IPS-11a (cell line): ENCODE data around the gene DUSP16.

Experiments
- H3K4me3 ChIP-seq: one replicate; pipeline ENCODE4 v1.5.1; 2013; ENCODE audit warnings: low read depth, low read length, control low read depth

DUSP16 gene

DNA sequence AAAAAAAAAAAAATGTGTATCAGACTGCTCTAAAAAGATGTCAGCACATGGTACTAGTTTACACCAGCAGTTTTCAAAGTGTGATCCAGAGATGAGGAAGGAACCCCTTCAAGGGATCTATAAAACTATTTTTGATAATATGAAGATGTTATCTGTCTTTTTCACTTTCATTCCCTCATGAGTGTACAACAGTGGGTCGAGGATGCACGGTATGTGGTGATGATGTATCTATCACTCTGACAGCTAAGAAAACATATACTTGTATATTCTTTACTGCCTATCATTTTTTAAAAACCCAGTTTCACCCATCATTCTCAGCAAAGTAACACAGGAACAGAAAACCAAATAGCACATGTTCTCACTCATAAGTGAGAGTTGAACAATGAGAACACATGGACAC is 12.4 kb downstream of the DUSP16 start:
- H3K4me3 ChIP-seq = no peak overlapping the region

DNA sequence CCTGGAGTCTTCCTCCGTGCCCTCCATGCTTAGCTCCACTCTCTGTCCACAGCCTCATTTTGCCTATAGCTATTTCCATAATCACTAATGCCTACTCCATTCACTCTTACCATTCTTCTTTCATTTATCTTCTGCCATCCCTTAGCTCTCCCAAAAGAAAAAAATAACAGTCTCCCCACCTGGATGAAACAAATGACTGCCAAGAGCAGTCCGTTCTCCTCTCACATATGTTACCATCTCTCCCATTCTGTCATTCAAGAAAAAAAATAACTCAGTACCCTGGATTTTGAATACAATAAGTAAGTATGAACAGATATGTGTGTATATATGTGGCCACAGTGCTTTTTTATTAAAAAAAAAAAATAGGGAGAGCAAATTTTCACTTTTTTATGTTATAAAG is 13.2 kb downstream of the DUSP16 start:
- no peak overlapping the region for H3K4me3 ChIP-seq

DNA sequence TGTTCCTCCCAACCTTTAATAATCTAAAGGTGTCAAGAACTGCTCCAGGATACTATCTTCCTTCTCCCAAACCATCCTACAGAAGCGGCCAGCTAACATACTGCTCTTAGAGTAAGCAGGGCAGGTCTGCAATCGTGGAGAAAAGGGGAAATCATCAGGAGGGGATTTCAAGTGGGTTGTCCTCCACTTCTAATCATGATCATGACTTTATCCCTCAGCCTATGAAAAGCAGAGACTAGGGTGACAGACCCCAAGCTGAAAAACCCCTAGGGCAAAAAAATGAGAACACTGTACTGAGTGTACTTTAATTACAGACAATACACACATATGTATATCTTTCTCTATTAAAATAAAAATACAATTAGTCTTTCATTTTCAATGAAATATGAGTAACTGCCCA is 13.9 kb downstream of the DUSP16 start:
- H3K4me3 ChIP-seq = no peak overlapping the region

DNA sequence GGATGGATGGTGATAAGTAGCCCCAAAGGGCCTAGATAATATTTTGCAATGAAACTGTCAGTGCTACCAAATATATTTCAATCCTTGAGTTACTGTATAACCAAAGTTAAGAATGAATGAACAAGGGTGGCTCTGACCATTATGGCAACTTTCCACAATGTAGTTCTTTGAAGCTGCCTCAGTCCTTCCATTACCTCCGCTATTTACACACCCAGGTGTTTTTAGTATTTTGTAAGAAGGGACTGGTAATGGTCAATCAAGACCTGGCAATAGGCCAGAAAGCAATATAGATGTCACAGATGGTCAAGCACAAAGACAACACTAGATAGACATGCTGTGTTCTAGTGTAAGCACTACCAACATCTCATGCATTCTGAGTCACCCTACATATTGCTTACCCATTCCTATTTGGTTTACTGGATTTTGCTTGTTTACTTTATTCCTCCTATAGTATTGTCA is 16.3 kb downstream of the DUSP16 start:
- no peak overlapping the region for H3K4me3 ChIP-seq

DNA sequence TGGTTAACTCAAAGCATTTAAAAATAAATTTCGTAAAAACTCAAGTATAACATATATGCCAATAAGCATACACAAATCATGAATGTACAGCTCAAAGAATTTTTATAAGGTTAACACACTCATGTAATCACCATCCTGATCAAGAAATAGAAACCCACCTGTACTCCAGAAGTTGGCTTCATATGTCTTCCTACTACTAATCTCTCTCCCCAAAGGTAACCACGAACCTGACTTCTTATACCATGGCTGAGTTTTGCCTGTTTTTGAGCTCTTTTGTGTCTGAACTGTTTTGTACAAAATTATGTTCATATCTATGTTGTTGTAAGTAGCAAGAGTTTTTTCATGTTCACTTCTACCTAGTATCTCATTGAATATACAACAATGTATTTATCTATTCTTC is 18.7 kb downstream of the DUSP16 start:
- H3K4me3 ChIP-seq = no peak overlapping the region

DNA sequence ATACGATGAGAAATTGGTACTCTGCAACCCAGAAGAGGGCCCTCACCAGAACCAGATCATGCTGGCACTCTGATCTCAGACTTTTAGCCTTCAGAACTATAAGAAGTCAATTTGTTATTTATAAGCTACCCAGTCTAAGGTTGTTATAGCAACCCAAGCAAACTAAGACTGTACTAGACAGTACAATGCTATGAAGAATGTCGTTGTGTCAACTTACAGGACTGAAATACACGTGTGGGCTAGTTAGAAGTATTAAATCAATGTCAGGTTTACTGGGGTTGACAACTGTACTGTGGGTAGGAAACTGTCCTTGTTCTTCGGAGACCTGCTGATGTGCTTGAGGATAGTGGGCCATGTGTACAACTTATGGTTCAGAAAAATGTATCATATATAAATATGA is 19.7 kb downstream of the DUSP16 start:
- H3K4me3 ChIP-seq = no peak overlapping the region

DNA sequence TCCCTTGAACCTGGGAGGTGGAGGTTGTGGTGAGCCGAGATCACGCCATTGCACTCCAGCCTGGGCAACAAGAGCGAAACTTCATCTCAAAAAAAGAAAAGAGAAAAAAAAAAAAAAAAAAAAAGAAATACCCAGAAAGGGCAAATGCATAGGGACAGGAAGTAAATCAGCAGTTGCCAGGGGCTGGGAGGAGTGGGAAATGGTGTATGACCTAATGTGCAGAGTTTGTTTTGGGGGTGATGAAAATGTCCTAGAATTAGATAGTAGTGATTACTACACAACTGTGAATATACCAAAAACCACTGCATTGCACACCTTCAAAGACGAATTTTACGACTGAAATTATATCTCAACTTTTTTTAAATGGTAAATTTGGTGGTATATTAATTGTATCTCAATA is 20.4 kb downstream of the DUSP16 start:
- no peak overlapping the region for H3K4me3 ChIP-seq

DNA sequence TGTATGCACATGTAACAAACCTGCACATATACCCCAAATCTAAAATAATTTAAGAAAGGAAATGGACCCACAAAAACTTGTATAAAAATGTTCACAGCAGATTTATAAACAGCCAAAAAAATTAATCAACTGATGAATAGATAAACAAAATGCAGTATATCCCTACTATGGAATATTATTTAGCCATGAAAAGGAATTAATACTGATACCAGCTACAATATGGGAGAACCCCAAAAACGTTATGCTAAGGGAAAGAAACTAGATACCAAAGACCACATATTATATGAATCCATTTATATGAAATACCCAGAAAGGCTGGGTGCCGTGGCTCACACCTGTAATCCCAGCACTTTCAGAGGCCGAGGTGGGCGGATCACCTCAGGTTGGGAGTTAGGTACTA is 20.9 kb downstream of the DUSP16 start:
- no peak overlapping the region for H3K4me3 ChIP-seq

DNA sequence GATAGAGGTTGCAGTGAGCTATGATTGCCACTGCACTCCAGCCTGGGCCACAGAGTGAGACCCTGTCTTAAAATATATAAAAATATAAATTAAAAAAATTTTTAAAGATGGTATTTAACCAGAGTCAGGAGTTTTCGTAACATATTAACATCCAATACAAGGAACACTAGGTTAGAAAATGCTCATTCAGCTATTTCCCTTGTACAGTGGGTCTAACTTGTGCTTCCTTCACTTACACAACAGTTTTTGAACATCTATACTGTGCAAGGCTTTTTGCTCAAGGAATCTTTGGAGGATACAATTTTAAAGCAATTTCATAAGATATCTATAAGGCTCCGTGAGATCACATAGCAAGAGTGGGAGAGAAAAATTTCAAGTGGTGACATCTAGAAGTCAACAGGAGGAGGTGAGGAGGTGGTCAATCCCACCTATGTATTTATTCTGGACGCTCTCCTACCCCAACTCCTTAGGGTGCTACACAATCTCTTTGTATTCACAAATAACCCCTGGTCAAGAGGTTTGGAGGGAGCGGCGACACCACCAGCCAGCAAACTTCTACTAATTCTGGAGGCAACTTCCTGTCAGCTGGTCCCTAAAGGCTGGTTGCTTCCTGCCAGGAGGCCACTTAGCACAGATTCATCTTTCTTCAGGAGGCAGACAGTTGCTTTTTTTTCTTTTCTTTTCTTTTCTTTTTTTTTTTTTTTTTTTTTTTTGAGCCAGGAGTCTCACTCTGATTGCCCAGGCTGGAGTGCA is 22.2 kb downstream of the DUSP16 start:
- H3K4me3 ChIP-seq = no peak overlapping the region

DNA sequence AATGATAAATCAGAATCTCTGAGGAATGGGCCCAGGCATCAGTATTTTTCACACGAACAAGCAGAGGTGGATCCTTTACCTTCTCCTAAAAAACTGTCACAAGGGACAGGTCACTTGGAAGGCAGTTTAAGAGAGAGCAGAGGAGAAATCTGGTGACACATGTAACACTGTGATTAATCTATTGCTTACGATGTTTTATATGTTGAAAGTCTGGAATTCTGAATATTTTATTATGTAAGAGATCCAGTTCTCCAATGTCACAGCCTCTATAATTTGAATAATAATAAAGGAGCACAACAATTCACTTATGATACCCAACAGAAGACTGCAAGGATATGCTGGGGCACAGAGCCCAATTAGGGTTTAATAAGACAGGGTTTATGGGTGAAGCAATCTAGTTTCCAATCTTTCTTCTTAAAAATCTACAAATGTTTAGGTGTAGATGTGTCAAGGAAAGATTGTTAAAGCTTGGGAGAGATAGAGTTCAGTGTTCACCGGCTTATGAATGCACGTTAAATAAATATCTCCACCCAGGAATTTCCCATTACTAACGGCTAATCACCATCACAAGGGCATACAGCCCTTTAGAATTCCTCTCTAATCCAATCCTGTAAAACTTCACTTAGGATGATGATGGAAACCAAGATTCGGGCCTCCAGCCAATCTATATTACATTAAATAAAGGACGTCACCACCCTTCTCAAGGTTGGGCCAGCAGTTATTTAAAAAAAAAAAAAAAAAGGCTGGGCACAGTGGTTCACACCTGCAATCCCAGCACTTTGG is 23.4 kb downstream of the DUSP16 start:
- no peak overlapping the region for H3K4me3 ChIP-seq

DNA sequence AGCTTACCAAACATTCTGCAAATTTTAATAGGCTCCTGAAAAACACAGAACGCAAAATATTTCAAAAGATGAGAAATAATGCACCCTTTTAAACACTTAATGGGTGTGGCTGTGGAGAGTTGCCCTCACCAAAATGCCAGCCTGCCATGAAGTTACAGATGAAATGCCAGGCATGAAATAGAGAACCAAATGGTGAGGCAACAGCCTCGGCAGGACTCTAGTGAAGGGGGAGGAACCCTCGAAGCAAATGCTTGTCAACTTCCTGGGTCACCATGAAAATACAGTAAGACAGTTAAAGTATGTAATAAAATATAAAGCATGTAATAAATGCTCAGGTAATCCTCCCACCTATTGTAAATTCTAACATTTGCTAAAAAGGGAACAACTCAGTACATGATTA is 24.1 kb downstream of the DUSP16 start:
- H3K4me3 ChIP-seq = no peak overlapping the region

DNA sequence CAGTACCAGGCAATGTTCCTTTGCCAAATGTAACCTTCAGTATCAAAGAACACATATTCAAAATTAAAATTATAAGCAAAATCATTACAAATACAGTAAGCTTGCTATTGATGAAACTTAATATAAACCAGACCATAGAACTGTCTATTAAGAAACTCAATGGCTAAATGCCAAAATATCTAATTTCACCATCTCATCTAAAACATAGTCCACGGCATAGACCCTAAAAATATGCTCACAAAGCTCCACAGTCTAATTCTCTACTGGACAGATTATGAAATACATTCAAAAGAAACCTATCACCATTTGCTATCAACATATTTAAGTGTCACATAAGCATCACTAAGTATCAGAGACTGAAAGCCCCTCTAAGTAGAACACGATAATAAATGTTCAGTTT is 25.2 kb downstream of the DUSP16 start:
- H3K4me3 ChIP-seq = no peak overlapping the region

DNA sequence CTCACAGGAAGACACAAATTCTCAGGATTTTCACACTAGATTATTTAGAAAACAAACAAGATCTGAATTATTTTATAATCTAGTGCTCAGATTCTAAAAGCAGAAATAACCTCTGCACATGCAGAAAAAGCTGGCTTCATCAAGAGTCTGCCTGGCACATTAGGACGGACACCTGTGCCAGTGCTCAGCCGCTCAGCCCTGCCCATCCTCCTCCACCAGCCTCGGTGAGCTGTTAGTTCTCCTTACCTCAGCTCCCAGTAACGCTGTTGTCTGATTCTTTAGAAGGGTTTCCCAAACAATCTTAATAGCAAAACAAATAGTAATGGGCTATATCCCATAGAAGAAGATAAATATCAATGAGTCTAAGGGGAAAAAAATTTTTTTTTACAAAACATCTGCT is 27.7 kb downstream of the DUSP16 start:
- no peak overlapping the region for H3K4me3 ChIP-seq

DNA sequence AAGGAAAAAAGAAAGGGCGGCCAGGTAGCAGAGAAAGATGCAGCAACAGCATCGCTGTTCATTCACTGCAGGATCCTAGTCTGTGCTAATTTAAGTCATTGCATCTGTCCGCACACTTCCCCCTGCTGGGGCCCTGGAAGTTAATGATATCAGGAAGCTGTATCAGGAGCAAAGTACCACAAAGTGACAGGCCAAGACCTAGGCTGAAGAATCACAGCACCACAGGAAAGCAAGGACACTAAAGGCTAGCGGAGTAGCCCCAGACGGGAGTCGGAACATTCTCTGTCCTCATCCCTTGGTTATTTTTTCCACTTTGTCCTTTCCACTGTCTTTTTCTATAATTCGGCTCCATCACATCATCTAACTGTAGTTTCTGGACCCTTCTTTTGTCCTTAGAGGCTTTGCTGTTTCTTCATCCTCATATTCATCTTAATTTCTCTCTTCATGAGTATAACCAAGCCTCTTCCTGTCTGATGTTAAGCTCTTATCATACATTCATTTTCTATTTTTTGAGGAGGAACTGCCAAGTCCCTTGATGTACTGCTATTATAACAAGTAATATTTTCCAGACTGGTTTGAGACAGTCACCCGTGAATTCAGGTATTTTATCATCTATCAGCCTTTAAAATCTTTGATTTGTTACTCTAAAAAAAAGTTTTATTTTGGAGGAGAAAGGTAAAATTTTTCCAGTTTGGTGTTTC is 28.3 kb downstream of the DUSP16 start:
- no peak overlapping the region for H3K4me3 ChIP-seq

DNA sequence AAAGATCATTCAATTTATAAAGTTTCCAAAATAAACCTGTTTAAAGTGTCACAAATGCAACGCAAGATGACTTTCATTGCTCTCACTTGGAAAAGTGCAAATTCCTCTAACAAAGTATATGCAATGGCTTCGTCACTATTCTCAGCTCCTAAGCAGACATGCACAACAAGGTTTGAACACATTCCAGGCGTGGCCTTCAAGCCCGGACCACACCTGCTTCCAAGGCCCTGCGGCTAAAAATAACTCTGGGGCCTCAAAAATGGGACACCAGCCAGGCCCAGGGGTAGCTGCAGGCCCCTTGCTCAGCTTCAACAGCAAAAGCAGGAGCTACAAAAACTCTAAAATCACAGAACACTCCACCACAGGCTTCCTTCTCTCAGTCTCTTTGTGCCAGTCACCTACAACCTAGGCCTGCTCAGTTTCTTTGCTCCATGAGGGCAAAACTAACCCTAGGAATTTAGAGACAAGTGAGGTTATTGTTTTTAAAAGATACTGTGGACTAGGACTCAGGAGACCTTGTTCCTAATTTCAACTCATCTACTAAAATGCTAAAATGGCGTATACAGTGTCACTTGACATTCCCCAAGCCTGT is 29.3 kb downstream of the DUSP16 start:
- H3K4me3 ChIP-seq = no peak overlapping the region

DNA sequence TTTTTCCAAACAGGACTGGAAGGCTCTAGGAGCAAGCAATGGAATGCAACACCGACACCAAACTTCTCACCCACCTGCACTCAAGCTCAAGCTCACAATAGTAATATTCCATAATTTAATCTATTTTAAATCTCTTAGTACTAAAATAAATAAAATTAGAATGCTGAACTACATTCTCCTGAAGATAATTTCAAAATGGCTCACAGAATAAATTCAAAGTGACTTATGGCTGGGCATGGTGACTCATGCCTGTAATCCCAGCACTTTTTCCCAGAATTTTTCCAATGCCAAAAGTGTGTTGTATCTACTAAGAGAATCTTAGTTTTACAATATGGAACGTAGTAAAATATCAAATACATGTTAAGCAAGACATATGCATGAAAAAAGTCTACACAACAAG is 31.5 kb downstream of the DUSP16 start:
- no peak overlapping the region for H3K4me3 ChIP-seq

DNA sequence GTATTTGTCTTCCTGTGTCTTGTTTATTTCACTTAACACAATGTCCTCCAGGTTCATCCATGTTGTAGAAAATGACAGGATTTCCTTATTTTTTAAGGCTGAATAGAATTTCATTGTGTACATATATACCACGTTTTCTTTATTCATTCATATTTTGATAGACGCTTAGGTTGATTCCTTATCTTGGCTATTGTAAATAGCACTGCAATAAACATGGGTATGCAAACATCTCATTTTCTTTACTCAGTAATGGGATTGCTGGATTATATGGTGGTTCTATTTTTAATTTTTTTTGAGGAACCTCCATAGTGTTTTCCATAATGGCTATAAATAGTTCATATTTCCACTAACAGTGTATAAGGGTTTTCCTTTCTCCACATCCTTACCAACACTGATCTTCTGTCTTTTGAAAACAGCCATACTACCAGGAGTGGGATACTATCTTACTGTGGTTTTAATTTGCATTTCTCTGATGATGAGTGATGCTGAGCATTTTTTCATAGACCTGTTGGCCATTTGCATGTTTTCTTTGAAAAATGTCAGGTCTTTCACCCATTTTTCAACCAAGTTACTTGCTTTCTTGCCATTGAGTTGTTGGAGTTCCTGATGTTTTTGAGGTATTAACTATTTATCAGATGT is 32.8 kb downstream of the DUSP16 start:
- no peak overlapping the region for H3K4me3 ChIP-seq

DNA sequence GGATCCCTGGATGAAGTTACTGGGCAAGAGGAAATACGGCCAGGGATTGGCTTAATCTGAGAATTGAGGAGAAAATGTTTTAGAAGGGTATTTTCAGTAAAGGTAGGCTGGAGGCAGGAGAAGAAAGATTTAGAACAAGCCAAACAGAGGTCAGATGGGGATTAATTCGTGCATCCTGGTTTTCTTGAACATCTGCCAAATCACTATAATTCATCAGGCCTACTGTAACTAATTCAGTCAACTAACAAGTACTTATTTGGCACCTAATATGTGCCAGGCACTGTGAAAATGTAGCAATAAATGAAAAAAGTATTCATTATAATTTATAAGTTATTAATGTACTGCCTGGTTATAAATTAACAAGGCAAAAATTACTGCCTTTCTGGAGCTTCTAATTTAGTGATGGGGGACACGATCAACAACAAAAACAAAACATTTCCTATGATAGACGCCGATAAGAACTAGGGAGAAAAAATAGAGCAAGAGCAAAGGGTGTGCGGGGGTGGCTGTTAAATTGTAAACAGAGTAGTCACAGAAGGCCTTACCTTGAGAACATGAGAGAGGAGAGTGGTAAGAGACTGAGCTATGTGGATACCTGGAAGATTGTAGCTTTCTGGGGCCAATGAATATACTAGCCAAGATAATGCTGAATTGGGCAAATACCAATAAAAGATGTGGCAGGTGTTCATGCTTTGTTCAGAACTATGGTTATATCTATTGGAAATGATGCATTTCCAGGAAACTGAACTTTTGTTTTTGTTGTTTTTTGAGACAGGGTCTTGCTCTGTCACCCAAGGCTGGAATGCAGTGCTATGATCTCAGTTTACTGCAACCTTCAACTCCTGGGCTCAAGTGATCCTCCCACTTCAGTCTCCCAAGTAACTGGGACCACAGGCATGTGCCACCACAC is 34.0 kb downstream of the DUSP16 start:
- no peak overlapping the region for H3K4me3 ChIP-seq

DNA sequence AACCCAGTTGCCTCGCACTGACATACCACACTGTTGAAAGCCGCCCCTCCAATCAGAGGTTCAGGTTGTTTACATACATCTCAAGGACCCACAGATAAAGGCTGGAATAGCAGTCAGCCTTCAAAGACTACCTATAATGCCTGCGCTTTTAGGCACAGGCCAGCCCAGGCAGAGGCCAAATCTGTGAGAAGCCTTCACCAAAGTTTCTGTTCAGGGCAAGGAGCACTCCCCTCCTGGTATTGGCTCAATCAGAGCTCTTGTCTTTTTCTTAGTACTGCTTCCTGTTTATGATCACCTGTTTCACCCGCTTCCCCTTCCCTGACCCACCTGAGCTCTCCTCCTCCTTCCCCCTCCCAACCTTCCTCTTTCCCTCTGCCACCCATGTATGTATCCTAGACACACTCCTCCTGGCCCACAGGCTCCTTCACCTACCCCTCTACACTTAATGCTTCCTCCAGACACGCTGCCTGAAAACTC is 34.8 kb downstream of the DUSP16 start:
- no peak overlapping the region for H3K4me3 ChIP-seq

DNA sequence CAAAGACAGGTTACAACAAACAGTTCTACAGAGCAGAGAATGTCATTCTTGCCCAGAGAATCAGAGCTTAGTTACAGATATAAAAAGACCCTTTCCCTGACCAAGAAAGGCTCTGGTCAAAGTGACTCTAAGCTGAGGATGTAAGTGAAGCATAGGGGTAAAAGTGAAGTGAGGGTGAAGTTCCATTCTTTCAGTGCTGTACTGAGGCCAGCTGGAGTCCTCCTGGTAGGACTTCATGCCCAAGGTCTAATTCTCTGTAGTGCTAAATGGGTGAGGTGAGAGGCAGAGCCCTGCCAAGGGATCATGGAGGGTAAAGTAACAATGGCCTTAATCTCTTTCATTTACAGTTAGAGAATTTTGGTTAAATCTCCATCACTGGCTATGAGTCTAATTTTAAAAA is 38.5 kb downstream of the DUSP16 start:
- H3K4me3 ChIP-seq = no peak overlapping the region
